Ovary (tissue), 9 donors: ENCODE data around the gene ENTPD8. TPM values are rescaled to one million over a fixed set of nuclear protein-coding genes. Genes with fewer than 3 reads are reported as not detected.
"Not testable (repeated sequence)": the region's sequence is repeated elsewhere in the genome, so short reads cannot be mapped to it uniquely, and the experiment has no call there.

Experiments used
- DNase-seq, 5 donors: peaks; one replicate each; pipeline ENCODE4 v3.0.0-alpha.2; 2019 to 2020
- H3K27ac ChIP-seq, 2 donors: fragments of 200-600 bp; one replicate each; pipeline versions ENCODE4 v1.5.1 to v1.8.0; 2019 to 2022
- H3K27me3 ChIP-seq: fragments of 200-600 bp; one replicate; pipeline ENCODE4 v1.8.0; 2022
- H3K36me3 ChIP-seq: fragments of 200-600 bp; sonication (generic); one replicate; pipeline ENCODE4 v1.5.1; 2019
- H3K4me1 ChIP-seq: one replicate; pipeline ENCODE4 v1.8.1; 2013; ENCODE audit warnings: mild to moderate bottlenecking, moderate library complexity; ENCODE audit not compliant: insufficient read depth
- H3K4me3 ChIP-seq: fragments of 200-600 bp; sonication (generic); one replicate; pipeline ENCODE4 v1.5.1; 2017
- H3K9me3 ChIP-seq, 2 donors: fragments of 200-600 bp in 1 of 2; sonication (generic) in 1 of 2; one replicate each; pipeline versions ENCODE4 v1.5.1 to v1.8.1; 2013 to 2019; ENCODE audit warnings: mild to moderate bottlenecking in 1 of 2, moderate library complexity in 1 of 2
- EP300 ChIP-seq: sonication (generic); formaldehyde crosslinking; IDR thresholded peaks from one replicate; pipeline ENCODE4 v1.6.1; 2017; ENCODE audit warnings: antibody characterized with exemption
- POLR2A ChIP-seq: fragments of 450-650 bp; IDR thresholded peaks from one replicate; pipeline ENCODE4 v1.6.1; 2017; ENCODE audit warnings: antibody characterized with exemption, mild to moderate bottlenecking, moderate library complexity
- WGBS, 3 donors: extraction: QIAGEN DNeasy Blood & Tissue Kit in 1 of 3; methylation state at CpG; one replicate each; pipeline versions ENCODE4 v1.1.5 to v1.1.7; 2013 to 2017; 5-methylcytosine and 5-hydroxymethylcytosine counted together
- intact Hi-C, 4 donors: fragments of 100-400 bp; cut with DNase I; formaldehyde crosslinking; loops; one replicate each; pipeline versions ENCODE4 v1.11.0 to v1.15.1; 2022 to 2023
- polyA plus RNA-seq, 2 donors: library from polyadenylated mRNA; stranded (reverse); fragments of 200-250 nt in 1 of 2; fragments of 350-450 nt in 1 of 2; fragmentation: Illumina TruSeq in 1 of 2; extraction: RNeasy Lipid Tissue Mini Kit (QIAGEN cat#74804) in 1 of 2; gene quantifications; one replicate each; pipeline ENCODE4 v1.2.3, GENCODE V29; 2013 to 2014
- total RNA-seq, 7 donors: library from RNA; depleted of rRNA in 2 of 7; stranded (reverse); fragments of >200 nt in 2 of 7; fragmentation: NEBNext Ultra II Directional in 3 of 7; extraction: Animal tissue kit (Norgen Biotek cat#: 25700) in 3 of 7; gene quantifications; one replicate each; pipeline versions ENCODE4 v1.1.0 to v1.2.4, GENCODE V29; 2016 to 2023
- TF ChIP-seq, protein P1 (sequence below), 3 donors: fragments of 450-650 bp in 2 of 3; fragments of 200-600 bp in 1 of 3; IDR thresholded peaks; one replicate each; pipeline versions ENCODE4 v1.5.1 to v1.8.0; 2016 to 2022; ENCODE audit warnings: antibody characterized with exemption in 3 of 3, mild to moderate bottlenecking in 1 of 3
- donor health status: DM: no; HTN: no; CAD: no; lungs with moderate emphysema.
- donor health status: DM: no; HTN: no; CAD: no.
- donor health status: Bipolar disorder and iron deficiency.
- donor health status: DM: yes; HTN: yes; CAD: no.
- donor health status: DM: no; HTN: no; CAD: no.
- donor health status: DM: yes; HTN: yes; CAD: no.

The ENTPD8 gene
- total and polyA plus RNA-seq, 9 donors, result 0.10 to 0.57 (median 0.17) TPM; not detected in 3

DNA sequence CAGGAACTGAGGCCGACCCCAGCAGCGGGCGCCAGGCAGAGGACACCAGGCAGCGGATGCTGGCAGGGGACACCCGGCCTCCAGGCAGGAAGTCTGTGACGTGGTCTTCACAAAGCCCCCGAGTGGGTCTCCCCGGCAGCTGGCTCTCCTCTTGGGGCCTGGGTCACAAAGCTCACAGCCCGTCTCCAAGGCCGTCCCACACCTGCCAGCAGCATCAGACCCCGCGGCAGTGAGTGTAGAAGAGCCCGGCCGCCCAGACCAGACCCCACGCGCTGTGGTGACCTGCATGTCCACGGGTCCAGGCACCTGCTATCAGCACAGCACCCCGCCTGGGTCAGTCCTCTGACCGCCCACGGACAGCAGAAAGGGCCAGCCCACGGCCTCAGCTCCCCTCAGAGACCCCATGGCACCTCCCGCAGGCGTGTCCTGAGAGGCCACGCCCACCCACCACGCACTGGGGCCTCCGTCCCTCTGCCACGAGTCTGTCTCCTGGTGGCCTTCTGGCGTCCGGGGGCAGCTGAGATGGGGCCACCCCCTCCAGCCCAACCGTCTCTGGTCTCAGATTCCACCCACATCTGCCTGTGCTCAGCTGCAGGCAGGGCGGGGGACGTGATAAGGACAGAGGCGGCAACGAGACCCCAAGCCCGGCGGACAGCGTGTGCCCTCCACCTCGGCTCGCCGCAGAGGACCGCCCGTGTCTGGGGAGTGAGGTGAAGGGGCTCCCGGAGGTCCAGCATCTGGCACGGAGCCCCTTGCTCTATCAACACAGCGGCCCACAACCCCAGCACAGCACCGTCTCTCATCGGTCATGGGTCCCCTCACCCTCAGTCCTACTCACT, 52.3 kb downstream of the ENTPD8 start:
- Histone ChIP-seq H3K27ac (no peak overlapping the region), H3K27me3 (no peaks in the 10 kb centered on the region), H3K36me3 (no peaks in the 10 kb centered on the region), H3K4me3 (no peak overlapping the region), H3K9me3 (no peaks in the 10 kb centered on the region), H3K4me1 (no peaks in the 10 kb centered on the region)
- intact Hi-C loops, result loop anchor here in 1 of 4 donors (5.0 kb wide), 1 partner anchor 617 kb away; no protein-coding TSS in a partner anchor
- 72 to 89% (median 79%) methylated on average over 24 to 47 of the region's 47 CpGs for WGBS, 3 donors
- TF ChIP-seq POLR2A (no peak), EP300 (no peak)
- TF ChIP-seq, protein P1, sequence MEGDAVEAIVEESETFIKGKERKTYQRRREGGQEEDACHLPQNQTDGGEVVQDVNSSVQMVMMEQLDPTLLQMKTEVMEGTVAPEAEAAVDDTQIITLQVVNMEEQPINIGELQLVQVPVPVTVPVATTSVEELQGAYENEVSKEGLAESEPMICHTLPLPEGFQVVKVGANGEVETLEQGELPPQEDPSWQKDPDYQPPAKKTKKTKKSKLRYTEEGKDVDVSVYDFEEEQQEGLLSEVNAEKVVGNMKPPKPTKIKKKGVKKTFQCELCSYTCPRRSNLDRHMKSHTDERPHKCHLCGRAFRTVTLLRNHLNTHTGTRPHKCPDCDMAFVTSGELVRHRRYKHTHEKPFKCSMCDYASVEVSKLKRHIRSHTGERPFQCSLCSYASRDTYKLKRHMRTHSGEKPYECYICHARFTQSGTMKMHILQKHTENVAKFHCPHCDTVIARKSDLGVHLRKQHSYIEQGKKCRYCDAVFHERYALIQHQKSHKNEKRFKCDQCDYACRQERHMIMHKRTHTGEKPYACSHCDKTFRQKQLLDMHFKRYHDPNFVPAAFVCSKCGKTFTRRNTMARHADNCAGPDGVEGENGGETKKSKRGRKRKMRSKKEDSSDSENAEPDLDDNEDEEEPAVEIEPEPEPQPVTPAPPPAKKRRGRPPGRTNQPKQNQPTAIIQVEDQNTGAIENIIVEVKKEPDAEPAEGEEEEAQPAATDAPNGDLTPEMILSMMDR (IDR thresholded peaks at IDR 0.05), result no peak
- DNase-seq, result peak in 1 of 5 donors; percentile 20

DNA sequence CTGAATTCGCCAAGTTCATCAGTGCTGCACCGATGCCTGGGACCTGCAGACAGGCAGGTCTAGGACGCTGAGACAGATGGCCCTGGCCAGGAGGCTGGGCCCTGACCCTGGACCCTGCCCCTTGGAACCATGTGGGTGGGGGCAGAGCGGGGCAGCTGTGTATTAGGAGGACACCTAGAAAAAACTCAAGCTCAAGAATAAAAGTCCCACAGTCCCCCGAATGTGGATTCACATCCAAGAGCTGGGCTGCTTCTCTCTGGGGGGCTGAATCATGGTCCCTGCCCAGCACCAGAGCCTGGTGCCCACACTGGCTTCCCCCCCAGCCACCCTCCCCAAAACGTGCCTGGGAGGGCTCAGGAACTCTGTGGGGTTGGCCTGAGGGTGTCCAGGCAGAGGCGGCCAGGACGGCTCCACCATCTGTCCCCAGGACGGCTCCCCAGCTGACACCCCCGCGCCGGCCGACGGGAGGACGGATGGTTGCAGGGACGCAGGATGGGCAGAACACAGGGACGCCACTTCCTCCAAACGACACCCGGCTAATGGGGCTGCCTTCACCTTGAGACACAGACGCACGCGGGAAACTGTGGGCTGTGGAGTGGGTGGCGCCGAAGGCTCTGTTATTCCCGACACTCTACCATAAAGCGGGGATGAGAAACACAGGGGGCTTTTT, 53.1 kb downstream of the ENTPD8 start:
- intact Hi-C loops, result loop anchor here in 1 of 4 donors (5.0 kb wide), 1 partner anchor 616 kb away; no protein-coding TSS in a partner anchor
- no peaks in the 10 kb centered on the region for H3K36me3 ChIP-seq

DNA sequence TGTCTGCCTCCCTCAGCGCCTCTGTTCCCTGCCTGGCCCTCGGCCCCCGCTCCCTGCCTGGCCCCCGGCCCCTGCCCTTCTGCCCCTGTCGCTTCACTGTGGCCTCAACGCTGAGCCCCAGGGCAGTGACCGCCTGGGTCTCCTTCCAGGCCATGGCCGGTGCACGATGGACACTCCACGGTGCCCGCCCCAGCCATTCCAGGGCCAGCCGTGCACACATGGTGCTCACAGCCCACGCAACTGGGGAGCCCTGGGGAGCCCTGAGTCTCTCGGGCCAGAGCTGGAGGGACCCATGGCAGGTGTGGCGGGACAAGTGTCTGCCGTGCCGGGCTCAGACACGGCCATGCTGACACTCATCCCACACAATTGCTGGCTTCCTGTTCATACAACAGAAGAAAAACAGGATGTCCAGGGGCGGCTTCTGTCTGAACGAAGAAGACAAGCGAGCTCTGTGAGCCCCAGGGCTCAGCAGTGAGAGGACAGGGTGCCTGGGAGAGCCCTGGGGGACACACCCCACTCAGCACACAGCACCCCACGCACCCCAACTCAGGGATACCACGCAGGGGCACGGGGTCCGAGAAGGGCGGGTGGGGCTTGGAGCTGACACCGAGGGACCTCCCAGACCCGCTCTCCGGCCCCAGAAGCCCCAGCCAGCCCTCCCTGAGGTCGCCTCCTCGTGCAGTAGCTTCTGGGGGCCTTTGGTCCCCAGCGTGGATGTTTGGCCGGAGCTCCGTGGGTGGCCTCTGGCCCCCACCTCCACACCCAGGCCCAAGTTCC, 53.9 kb downstream of the ENTPD8 start:
- H3K9me3 ChIP-seq, result no peaks in the 10 kb centered on the region
- H3K4me3 ChIP-seq, result no peak overlapping the region
- no peaks in the 10 kb centered on the region for H3K4me1 ChIP-seq
- no peaks in the 10 kb centered on the region for H3K27me3 ChIP-seq
- 43 to 66% (median 65%) methylated on average over 33 to 34 of the region's 34 CpGs for whole genome bisulfite sequencing, 3 donors
- no peak overlapping the region for H3K27ac ChIP-seq
- no peak for TF ChIP-seq POLR2A
- no peak for TF ChIP-seq EP300
- TF ChIP-seq, protein P1 (IDR thresholded peaks at IDR 0.05), result no peak
- peak in 1 of 5 donors; percentile 7 for DNase-seq
- no peaks in the 10 kb centered on the region for H3K36me3 ChIP-seq
- intact Hi-C loops, result loop anchor here in 1 of 4 donors (5.0 kb wide), 1 partner anchor 615 kb away; no protein-coding TSS in a partner anchor

More for the DNA sequence above, 53.1 kb downstream of the ENTPD8 start:
- no peak overlapping the region for H3K4me3 ChIP-seq
- no peaks in the 10 kb centered on the region for H3K4me1 ChIP-seq
- H3K27ac ChIP-seq, result no peak overlapping the region
- no peaks in the 10 kb centered on the region for H3K9me3 ChIP-seq
- 71 to 79% (median 76%) methylated on average over 26 of the region's 26 CpGs for WGBS, 3 donors
- TF ChIP-seq EP300, result no peak
- TF ChIP-seq, protein P1 (IDR thresholded peaks at IDR 0.05), result no peak
- TF ChIP-seq POLR2A, result no peak
- H3K27me3 ChIP-seq, result no peaks in the 10 kb centered on the region
- peak in 1 of 5 donors; percentile 14 for DNase-seq

DNA sequence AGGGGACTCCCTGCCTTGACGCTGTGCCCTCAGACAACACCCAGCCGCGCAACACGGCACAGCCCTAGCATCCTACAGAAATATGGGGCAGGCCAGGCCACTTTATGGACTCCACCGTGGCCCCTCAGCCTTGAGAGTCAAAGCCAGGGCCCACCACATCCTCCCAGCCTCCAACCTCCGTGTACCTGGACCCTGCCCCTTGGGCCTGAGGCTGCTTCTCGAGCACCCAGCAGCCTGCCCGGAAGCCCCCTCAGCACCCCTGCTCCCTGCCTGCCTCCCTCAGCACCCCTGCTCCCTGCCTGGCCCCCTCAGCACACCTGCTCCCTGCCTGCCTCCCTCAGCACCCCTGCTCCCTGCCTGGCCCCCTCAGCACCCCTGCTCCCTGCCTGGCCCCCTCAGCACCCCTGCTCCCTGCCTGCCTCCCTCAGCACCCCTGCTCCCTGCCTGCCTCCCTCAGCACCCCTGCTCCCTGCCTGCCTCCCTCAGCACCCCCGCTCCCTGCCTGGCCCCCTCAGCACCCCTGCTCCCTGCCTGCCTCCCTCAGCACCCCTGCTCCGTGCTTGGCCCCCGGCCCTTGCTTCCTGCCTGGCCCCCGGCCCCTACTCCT, 54.5 kb downstream of the ENTPD8 start:
- H3K27me3 ChIP-seq, H3K9me3 ChIP-seq, H3K4me3 ChIP-seq, H3K36me3 ChIP-seq, H3K27ac ChIP-seq, H3K4me1 ChIP-seq: not testable (repeated sequence)
- 80 to 84% (median 81%) methylated on average over 12 of the region's 12 CpGs for WGBS, 3 donors
- intact Hi-C loops, result loop anchor here in 1 of 4 donors (5.0 kb wide), 1 partner anchor 614 kb away; no protein-coding TSS in a partner anchor
- peak in 1 of 5 donors; percentile 16 for DNase-seq
